Measurements from ENCODE around the gene GNAQ.

- no peak for TF ChIP-seq CTCF (optimal IDR thresholded peaks at IDR 0.05 in 1 of 3, IDR thresholded peaks at IDR 0.05 in 1 of 3, conservative IDR thresholded peaks at IDR 0.05 in 1 of 3; ENCODE audit: extremely low read depth in 1 of 3, insufficient read depth in 2 of 3, low read length in 3 of 3)
- no peak for TF ChIP-seq EZH2 (IDR thresholded peaks at IDR 0.05; ENCODE audit: low read length)
Measured at GRCh38 chr9:78038620-78039300, 7.1 kb upstream of the GNAQ start.

Data from keratinocyte (primary cell).